Naive thymus-derived CD4-positive, alpha-beta T cell (primary cell): Measurements from ENCODE around the gene CRADD. TPM values are rescaled to one million over a fixed set of nuclear protein-coding genes. Genes with fewer than 3 reads are reported as not detected.
"Not testable (repeated sequence)": the region's sequence is repeated elsewhere in the genome, so short reads cannot be mapped to it uniquely, and the experiment has no call there.

ENCODE experiments used
- ATAC-seq: fragments of 150-1000 bp; cut with Tn5 transposase; 2 replicates; pipeline ENCODE4 v1.10.0; 2021; ENCODE audit warnings: mild to moderate bottlenecking, moderate library complexity
- CTCF ChIA-PET: fragments of 350-600 bp; sonication (Branson Sonifier 250); formaldehyde crosslinking; loops from one replicate; lab custom pipeline; 2021; ENCODE audit warnings: antibody characterized with exemption; lab: Charles Lee
- POLR2A ChIA-PET: fragments of 350-600 bp; sonication (Branson Sonifier 250); formaldehyde crosslinking; loops from one replicate; lab custom pipeline; 2021; ENCODE audit warnings: antibody characterized with exemption, inconsistent platforms; lab: Charles Lee
- DNase-seq, 9 donors: peaks; one replicate each; pipeline versions ENCODE4 v3.0.0 to v3.0.0-alpha.2; 2020 to 2022; ENCODE audit warnings: mixed read lengths in 1 of 9
- H3K27ac ChIP-seq: one replicate; pipeline ENCODE4 v1.7.0; 2013; ENCODE audit warnings: mild to moderate bottlenecking, low read depth, low read length, moderate library complexity
- H3K27me3 ChIP-seq, 2 donors: one replicate each; pipeline ENCODE4 v1.7.0; 2013; ENCODE audit warnings: low read length in 2 of 2, mild to moderate bottlenecking in 2 of 2, moderate library complexity in 2 of 2; ENCODE audit not compliant: control insufficient read depth in 2 of 2, insufficient read depth in 2 of 2
- H3K36me3 ChIP-seq, 3 experiments: 1 replicate in 2 of 3; 2 replicates in 1 of 3; pipeline ENCODE4 v1.7.0; 2013; ENCODE audit warnings: low read length in 3 of 3, mild to moderate bottlenecking in 3 of 3, moderate library complexity in 1 of 3; ENCODE audit not compliant: insufficient read depth in 3 of 3, control insufficient read depth in 2 of 3
- H3K4me1 ChIP-seq, 2 donors: one replicate each; pipeline ENCODE4 v1.7.0; 2013; ENCODE audit warnings: low read length in 2 of 2, mild to moderate bottlenecking in 2 of 2, moderate library complexity in 1 of 2; ENCODE audit not compliant: control insufficient read depth in 2 of 2, insufficient read depth in 2 of 2
- H3K4me3 ChIP-seq: 2 replicates; pipeline ENCODE4 v1.7.0; 2013; ENCODE audit warnings: mild to moderate bottlenecking, low read length
- H3K9me3 ChIP-seq, 3 experiments: 1 replicate in 2 of 3; 2 replicates in 1 of 3; pipeline ENCODE4 v1.7.0; 2013; ENCODE audit warnings: low read length in 3 of 3; ENCODE audit not compliant: control insufficient read depth in 2 of 3
- H3K27ac Mint-ChIP-seq, 9 donors: one replicate each; pipeline ENCODE4 v1.8.0; 2020 to 2022; ENCODE audit warnings: mixed read lengths in 9 of 9, mild to moderate bottlenecking in 8 of 9, moderate library complexity in 5 of 9, inconsistent platforms in 2 of 9
- H3K27me3 Mint-ChIP-seq, 5 donors: one replicate each; pipeline ENCODE4 v1.8.0; 2021 to 2022; ENCODE audit warnings: mixed read lengths in 5 of 5, mild to moderate bottlenecking in 1 of 5
- H3K36me3 Mint-ChIP-seq, 5 donors: one replicate each; pipeline ENCODE4 v1.8.0; 2020 to 2022; ENCODE audit warnings: mixed read lengths in 5 of 5, mild to moderate bottlenecking in 3 of 5, inconsistent platforms in 1 of 5
- H3K4me1 Mint-ChIP-seq, 7 donors: one replicate each; pipeline ENCODE4 v1.8.0; 2020 to 2022; ENCODE audit warnings: mixed read lengths in 7 of 7, mild to moderate bottlenecking in 3 of 7, inconsistent platforms in 1 of 7
- H3K4me3 Mint-ChIP-seq, 10 donors: one replicate each; pipeline ENCODE4 v1.8.0; 2020 to 2022; ENCODE audit warnings: mild to moderate bottlenecking in 10 of 10, mixed read lengths in 10 of 10, moderate library complexity in 6 of 10, inconsistent platforms in 2 of 10
- H3K9me3 Mint-ChIP-seq, 11 donors: one replicate each; pipeline ENCODE4 v1.8.0; 2020 to 2022; ENCODE audit warnings: mixed read lengths in 11 of 11, mild to moderate bottlenecking in 4 of 11, inconsistent platforms in 1 of 11, moderate library complexity in 1 of 11
- intact Hi-C, 2 donors: fragments of 100-400 bp; cut with micrococcal nuclease; formaldehyde crosslinking; loops; one replicate each; pipeline ENCODE4 v1.15.1; 2023
- polyA plus RNA-seq, 2 donors: library from polyadenylated mRNA; unstranded; fragments of 300-500 nt; fragmentation: Illumina TruSeq; gene quantifications; one replicate each; pipeline ENCODE4 v1.2.3, GENCODE V29; 2021
- total RNA-seq, 6 experiments: library from RNA in 5 of 6; stranded (reverse) in 5 of 6; gene quantifications; 1 replicate in 5 of 6; 2 replicates in 1 of 6; pipeline ENCODE4 v1.2.3 and lab custom pipeline; 2021 to 2026

CRADD gene
- total and polyA plus RNA-seq, 7 experiments from 2014 or later = 11.4 to 17.1 (median 13.8) TPM

- CTCF ChIA-PET = no interaction called here
- no peak overlapping the region for H3K27ac Mint-ChIP-seq
These were observed 117.6 kb downstream of the CRADD start for GRCh38 chr12:93794738-93795137.

DNA sequence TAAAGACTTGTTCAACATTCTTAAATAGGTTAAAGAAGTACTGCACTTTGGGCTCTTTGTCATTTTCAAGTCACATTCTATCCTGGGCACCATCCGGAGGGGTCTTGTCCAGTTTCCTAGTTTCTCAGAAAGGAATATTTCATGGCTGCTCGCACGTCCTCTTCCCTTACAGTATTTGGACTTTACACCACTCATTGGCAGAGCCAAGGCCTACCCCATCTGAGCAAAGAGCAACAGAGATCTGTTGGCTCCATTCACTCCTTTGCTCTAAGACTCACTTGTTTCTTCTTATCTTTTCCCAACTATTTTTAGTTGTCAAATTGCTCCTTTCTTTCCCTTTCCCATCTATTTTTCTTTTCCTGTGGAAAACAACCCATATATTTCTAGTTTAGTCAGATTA is 118.2 kb downstream of the CRADD start:
- Histone ChIP-seq H3K9me3 (no peaks in the 10 kb centered on the region), H3K27ac (no peak overlapping the region), H3K4me3 (no peak overlapping the region), H3K36me3 (no peaks in the 10 kb centered on the region), H3K27me3 (no peaks in the 10 kb centered on the region), H3K4me1 (no peaks in the 10 kb centered on the region)
- ChIA-PET CTCF (no interaction called here), POLR2A (no interaction called here)
- intact Hi-C loops = no loop called here
- H3K4me3 Mint-ChIP-seq = no peak overlapping the region
- H3K27me3 Mint-ChIP-seq = no peaks in the 10 kb centered on the region
- no peak for DNase-seq
- H3K9me3 Mint-ChIP-seq = no peaks in the 10 kb centered on the region
- no peak overlapping the region for H3K27ac Mint-ChIP-seq
- ATAC-seq = no peak
- H3K36me3 Mint-ChIP-seq = peaks cover 0 to 19% (median 8%) of the 10 kb centered on the region in 5 donors
- peaks cover 0 to 13% (median 6%) of the 10 kb centered on the region in 7 donors for H3K4me1 Mint-ChIP-seq

More at GRCh38 chr12:93794738-93795137, 117.6 kb downstream of the CRADD start:
- POLR2A ChIA-PET = no interaction called here
- Mint-ChIP-seq H3K27me3 (no peaks in the 10 kb centered on the region), H3K9me3 (no peaks in the 10 kb centered on the region), H3K4me1 (peaks cover 4 to 16% (median 9%) of the 10 kb centered on the region in 7 donors), H3K36me3 (peaks cover 0 to 13% (median 6%) of the 10 kb centered on the region in 5 donors), H3K4me3 (no peak overlapping the region)
- DNase-seq (no peak), ATAC-seq (no peak)
- Histone ChIP-seq H3K36me3 (no peaks in the 10 kb centered on the region), H3K4me1 (no peaks in the 10 kb centered on the region), H3K27ac (no peak overlapping the region), H3K9me3 (no peaks in the 10 kb centered on the region), H3K27me3 (no peaks in the 10 kb centered on the region), H3K4me3 (no peak overlapping the region)
- intact Hi-C loops = no loop called here

DNA sequence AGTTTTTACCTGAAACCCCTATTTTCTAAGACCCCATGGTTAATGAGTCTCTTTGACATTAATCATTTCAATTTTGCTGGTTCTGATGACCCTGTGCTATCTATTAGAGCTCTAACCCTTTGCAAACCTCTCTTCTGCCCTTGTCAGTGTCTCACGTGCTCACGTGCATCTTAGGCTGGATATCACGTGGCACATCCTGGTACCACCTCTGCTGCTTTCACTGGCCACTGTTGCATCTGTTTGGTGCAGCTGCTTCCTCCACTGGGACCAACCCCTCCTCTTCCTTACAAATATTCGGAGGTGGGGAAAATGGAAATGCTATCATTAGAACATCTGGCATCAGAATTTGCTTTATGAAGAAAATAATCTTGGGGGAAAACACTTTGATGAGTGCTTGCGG is 119.6 kb downstream of the CRADD start:
- Mint-ChIP-seq H3K36me3 (peaks cover 0 to 22% (median 5%) of the 10 kb centered on the region in 5 donors), H3K27me3 (no peaks in the 10 kb centered on the region), H3K4me3 (peak overlapping the region in 1 of 10 donors; percentile 5), H3K27ac (no peak overlapping the region), H3K4me1 (peaks cover 0 to 6% (median 5%) of the 10 kb centered on the region in 7 donors), H3K9me3 (no peaks in the 10 kb centered on the region)
- Histone ChIP-seq H3K27me3 (no peaks in the 10 kb centered on the region), H3K9me3 (no peaks in the 10 kb centered on the region), H3K4me3 (no peak overlapping the region), H3K27ac (no peak overlapping the region), H3K36me3 (no peaks in the 10 kb centered on the region), H3K4me1 (no peaks in the 10 kb centered on the region)
- POLR2A ChIA-PET = no interaction called here
- CTCF ChIA-PET = no interaction called here
- ATAC-seq (no peak), DNase-seq (no peak)
- intact Hi-C loops = no loop called here

DNA sequence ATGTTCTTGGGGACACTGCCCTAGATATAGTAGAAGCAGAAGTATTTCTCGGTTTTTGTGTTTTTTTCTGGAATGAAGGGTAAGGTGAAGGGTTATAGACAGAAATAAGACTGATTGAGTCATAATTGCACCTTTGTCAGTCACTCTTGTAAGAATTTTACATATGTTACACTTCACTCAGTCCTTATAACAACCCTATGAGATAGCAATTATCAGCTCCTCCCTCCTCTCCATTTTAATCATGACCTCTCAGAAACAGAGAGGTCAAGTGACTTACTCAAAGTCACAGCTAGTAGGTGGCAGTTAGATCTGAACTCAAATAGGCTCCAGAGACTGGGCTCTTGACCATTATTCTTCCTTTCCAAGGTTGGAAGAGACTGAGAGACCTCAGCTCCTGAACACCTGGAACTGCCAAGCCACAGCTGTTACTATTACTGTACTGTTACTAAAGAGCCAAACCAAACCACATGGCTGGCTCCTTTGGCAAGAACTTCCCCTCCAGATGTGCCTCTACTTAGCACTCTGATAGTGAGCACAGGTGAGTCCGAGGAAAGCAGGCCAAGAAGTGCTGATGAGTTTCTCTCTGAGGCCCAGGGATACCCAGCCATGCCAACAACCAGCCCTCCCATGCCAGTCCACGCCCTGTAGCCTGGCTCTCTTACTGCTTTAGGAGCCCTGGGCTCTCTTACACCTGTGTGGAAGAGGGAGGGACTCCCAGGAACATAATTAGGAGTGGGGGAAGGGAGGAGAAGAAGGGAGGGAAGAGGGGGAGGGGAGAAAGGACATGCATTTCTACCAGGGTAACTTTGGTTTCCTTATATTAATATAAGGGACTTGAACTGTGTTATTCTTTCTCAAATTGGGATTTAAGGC is 121.3 kb downstream of the CRADD start:
- no peaks in the 10 kb centered on the region for H3K36me3 ChIP-seq
- no peaks in the 10 kb centered on the region for H3K4me1 ChIP-seq
- H3K4me3 Mint-ChIP-seq = no peak overlapping the region
- H3K27me3 Mint-ChIP-seq = no peaks in the 10 kb centered on the region
- no peak overlapping the region for H3K4me3 ChIP-seq
- intact Hi-C loops = no loop called here
- H3K36me3 Mint-ChIP-seq = peaks cover 4 to 22% (median 8%) of the 10 kb centered on the region in 5 donors
- ChIA-PET POLR2A (no interaction called here), CTCF (no interaction called here)
- H3K4me1 Mint-ChIP-seq = peaks cover 0 to 22% (median 5%) of the 10 kb centered on the region in 7 donors
- H3K9me3 Mint-ChIP-seq = no peaks in the 10 kb centered on the region
- no peak for ATAC-seq
- peak overlapping the region in 1 of 9 donors; percentile 6 for H3K27ac Mint-ChIP-seq
- H3K9me3 ChIP-seq = no peaks in the 10 kb centered on the region
- no peak for DNase-seq
- no peak overlapping the region for H3K27ac ChIP-seq
- H3K27me3 ChIP-seq = no peaks in the 10 kb centered on the region

DNA sequence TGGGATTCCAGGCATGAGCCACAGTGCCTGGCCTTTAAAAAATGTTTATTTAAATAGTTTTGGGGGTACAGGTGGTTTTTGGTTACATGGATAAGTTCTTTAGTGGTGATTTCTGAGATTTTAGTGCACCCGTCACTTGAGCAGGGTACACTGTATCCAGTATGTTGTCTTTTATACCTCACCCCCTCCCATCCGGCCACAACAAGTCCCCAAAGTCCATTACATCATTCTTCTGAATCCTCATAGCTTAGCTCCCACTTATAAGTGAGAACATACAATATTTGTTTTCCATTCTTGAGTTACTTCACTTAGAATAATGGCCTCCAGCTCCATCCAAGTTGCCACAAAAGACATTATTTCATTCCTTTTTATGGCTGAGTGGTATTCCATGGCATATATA is 124.5 kb downstream of the CRADD start:
- H3K4me3 Mint-ChIP-seq, H3K9me3 Mint-ChIP-seq, H3K27ac ChIP-seq, H3K4me3 ChIP-seq, ATAC-seq, H3K27me3 Mint-ChIP-seq, POLR2A ChIA-PET, DNase-seq, H3K4me1 ChIP-seq, H3K36me3 ChIP-seq, intact Hi-C loops, H3K27me3 ChIP-seq, H3K27ac Mint-ChIP-seq, H3K9me3 ChIP-seq: not testable (repeated sequence)
- Mint-ChIP-seq H3K4me1 (peaks cover 0 to 29% (median 4%) of the 10 kb centered on the region in 7 donors), H3K36me3 (peaks cover 4 to 22% (median 13%) of the 10 kb centered on the region in 5 donors)
- CTCF ChIA-PET = interaction anchor here (0.7 to 1.0 kb wide), 2 partner anchors 300 to 304 kb away, joined by 4 to 5 read pairs; no protein-coding TSS in a partner anchor

DNA sequence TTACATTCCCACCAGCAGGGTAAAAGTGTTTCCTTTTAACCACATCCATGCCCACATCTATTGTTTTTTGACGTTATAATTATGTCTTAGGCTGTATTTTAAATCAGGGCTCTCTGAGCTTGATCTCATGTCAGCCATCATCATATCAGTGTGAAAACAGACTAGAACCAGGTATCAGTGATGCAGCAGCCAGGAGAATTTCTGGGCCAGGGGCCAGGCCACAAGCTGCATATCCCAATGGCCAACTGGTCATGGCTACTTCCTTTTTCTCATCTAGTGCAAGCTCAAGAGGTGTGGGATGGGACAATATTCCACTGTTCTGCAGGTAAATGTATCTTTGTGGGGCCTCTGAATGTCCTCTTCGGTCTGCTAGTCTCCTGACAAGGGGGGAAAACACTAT is 125.1 kb downstream of the CRADD start:
- peaks cover 5 to 17% (median 14%) of the 10 kb centered on the region in 5 donors for H3K36me3 Mint-ChIP-seq
- peaks cover 0 to 35% (median 5%) of the 10 kb centered on the region in 7 donors for H3K4me1 Mint-ChIP-seq
- POLR2A ChIA-PET = no interaction called here

More for the DNA sequence above, 125.1 kb downstream of the CRADD start:
- no peak for ATAC-seq
- no peak overlapping the region for H3K27ac Mint-ChIP-seq
- intact Hi-C loops = no loop called here
- DNase-seq = no peak
- no peaks in the 10 kb centered on the region for H3K9me3 Mint-ChIP-seq
- Histone ChIP-seq H3K27ac (no peak overlapping the region), H3K4me3 (no peak overlapping the region), H3K27me3 (no peaks in the 10 kb centered on the region), H3K9me3 (no peaks in the 10 kb centered on the region), H3K36me3 (no peaks in the 10 kb centered on the region), H3K4me1 (no peaks in the 10 kb centered on the region)
- no peaks in the 10 kb centered on the region for H3K27me3 Mint-ChIP-seq
- no peak overlapping the region for H3K4me3 Mint-ChIP-seq
- CTCF ChIA-PET = interaction anchor here (1.0 kb wide), 1 partner anchor 299 kb away, joined by 5 read pairs; no protein-coding TSS in a partner anchor
